ENCODE data around the gene HOXD4. TPM values are rescaled to one million over a fixed set of nuclear protein-coding genes. Genes with fewer than 3 reads are reported as not detected.
A peak's percentile ranks its signal among the peaks of the same experiment; 100 is the strongest.

Gene HOXD4
- total and polyA plus RNA-seq, 11 donors, result 0.10 to 0.96 (median 0.41) TPM; not detected in 2

DNA sequence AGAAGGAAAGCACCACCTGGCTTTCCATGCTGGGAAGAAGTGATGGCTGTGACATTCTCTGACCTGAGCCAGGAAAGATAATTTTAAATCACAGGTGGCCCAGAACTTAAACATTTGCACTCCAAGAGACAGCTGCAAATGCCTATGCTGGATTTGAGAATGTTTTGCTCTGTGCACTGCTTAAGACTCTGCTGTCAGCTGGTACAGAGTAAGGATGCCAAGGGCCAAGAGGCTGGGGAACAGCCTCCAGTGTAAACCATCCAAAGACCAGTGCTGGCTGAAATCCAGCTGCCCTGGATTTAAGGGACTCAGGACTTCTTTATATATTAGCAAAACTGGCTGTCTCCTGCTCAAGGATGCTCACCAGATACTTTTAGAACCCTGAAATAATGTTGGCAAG, 18.0 kb upstream of the HOXD4 start:
- H3K27ac ChIP-seq, result no peak overlapping the region
- no peak for ATAC-seq
- DNase-seq, result no peak
- H3K4me1 ChIP-seq, result peaks cover 0 to 40% (median 10%) of the 10 kb centered on the region in 12 donors
- intact Hi-C loops (cut with DNase I), result loop anchor here in 2 of 10 donors (5.0 to 10.0 kb wide), 2 partner anchors 679 to 681 kb away; no protein-coding TSS in a partner anchor
- TF ChIP-seq POLR2A (IDR thresholded peaks at IDR 0.05) (no peak), CTCF (IDR thresholded peaks at IDR 0.05) (no peak)
- H3K27me3 ChIP-seq, result peaks cover 73 to 99% (median 96%) of the 10 kb centered on the region in 9 donors
- H3K9me3 ChIP-seq, result no peaks in the 10 kb centered on the region
- no peak overlapping the region for H3K4me3 ChIP-seq
- no peaks in the 10 kb centered on the region for H3K36me3 ChIP-seq

DNA sequence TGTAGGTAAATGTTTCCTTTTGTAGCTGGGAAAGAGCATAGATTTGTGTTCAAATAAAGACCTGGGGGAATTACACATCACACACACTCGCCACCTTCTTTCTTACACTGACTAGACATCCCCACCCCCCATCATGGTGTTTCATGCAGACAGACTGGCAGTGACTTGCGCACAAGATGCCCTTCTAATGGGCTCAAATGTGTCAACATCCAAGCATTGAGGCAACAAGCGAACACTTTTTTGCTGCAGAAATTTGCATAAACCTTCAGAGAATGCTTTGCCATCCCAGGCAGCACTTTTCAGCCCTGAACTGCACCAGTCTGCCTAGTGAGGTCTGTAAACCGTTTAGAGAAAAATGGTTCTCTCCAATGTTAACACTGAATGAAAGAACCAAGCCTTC, 17.3 kb upstream of the HOXD4 start:
- no peak for TF ChIP-seq POLR2A (IDR thresholded peaks at IDR 0.05)
- no peak for TF ChIP-seq CTCF (IDR thresholded peaks at IDR 0.05)
- H3K9me3 ChIP-seq, result no peaks in the 10 kb centered on the region
- ATAC-seq (no peak), DNase-seq (no peak)
- H3K4me3 ChIP-seq, result no peak overlapping the region
- peaks cover 0 to 34% (median 10%) of the 10 kb centered on the region in 12 donors for H3K4me1 ChIP-seq
- intact Hi-C loops (cut with DNase I), result loop anchor here in 2 of 10 donors (5.0 to 10.0 kb wide), 2 partner anchors 678 to 681 kb away; no protein-coding TSS in a partner anchor
- peaks cover 71 to 99% (median 96%) of the 10 kb centered on the region in 9 donors for H3K27me3 ChIP-seq
- whole genome bisulfite sequencing, 4 donors, result 20 to 51% (median 41%) methylated on average over 4 of the region's 4 CpGs
- H3K27ac ChIP-seq, result no peak overlapping the region
- H3K36me3 ChIP-seq, result no peaks in the 10 kb centered on the region

DNA sequence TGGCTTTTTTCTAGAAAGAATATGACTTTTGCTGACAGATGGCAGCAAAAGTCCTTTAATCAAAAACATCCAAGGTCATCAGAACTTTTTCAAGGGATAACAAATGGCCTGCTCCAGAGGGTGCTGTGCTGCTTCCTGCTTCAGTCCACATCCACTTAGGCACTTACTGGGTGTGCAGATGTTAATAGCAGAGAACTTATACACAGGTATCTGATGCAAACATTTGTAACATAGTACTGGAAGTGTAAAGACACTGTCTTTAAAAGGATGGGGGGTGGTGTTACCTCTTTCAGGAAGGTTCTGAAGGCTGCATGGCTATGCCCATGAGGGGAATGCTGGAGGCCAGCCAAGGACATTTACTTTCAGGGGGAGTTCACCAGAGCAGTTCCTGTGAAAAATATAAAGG, 16.3 kb upstream of the HOXD4 start:
- intact Hi-C loops (cut with DNase I), result loop anchor here in 2 of 10 donors (5.0 to 10.0 kb wide), 2 partner anchors 680 to 682 kb away; no protein-coding TSS in a partner anchor
- H3K36me3 ChIP-seq, result no peaks in the 10 kb centered on the region
- H3K27me3 ChIP-seq, result peaks cover 71 to 99% (median 98%) of the 10 kb centered on the region in 9 donors
- no peaks in the 10 kb centered on the region for H3K9me3 ChIP-seq
- DNase-seq (no peak), ATAC-seq (no peak)
- H3K4me1 ChIP-seq, result peaks cover 0 to 32% (median 9%) of the 10 kb centered on the region in 12 donors
- TF ChIP-seq POLR2A (IDR thresholded peaks at IDR 0.05), result no peak
- TF ChIP-seq CTCF (IDR thresholded peaks at IDR 0.05), result peak in 1 of 12 donors; percentile 12
- peak overlapping the region in 1 of 12 donors; percentile 81 for H3K27ac ChIP-seq
- no peak overlapping the region for H3K4me3 ChIP-seq

DNA sequence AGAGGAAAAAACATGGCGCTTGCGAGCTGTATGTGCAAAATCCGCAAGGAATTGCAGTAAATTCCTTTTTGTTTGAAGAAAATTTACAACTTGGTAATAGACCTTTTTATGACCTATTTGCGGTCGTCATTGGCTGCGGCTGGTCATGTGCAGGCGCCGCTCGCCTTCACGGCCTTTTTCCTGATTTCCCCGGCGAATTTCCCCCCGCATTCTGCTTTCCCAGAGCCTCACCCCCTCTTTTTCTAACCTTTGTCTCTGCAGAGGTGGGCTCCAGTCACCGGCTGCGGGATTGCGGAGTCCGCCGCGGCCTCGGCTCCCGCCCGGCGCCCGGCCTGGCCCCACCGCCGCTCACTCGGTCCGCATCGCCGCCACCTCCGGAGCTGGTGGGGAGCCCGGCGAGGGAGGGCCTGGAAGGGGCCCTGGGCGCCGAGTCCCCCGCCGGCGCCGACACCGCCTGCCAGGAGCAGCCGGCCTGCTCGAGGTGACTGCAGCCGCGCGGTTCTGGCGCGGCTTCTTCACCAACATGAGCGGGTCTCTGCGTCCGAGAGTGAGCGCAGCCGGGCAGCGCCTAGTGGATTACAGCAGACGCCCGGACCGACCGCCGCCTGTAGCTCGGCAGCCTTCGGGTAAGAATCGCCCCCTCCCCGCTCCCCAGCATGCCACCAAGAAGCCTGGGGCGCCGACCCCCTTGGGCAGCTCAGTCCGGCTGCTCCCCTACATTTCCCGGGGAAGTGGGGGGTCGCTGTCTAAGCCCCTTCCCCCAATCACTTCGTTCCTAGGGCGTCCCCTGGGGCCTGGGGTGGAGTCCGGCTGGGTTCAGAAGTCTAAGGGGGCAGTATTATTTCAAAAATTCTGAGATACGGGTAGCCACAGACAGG, 14.7 kb upstream of the HOXD4 start:
- Histone ChIP-seq H3K27ac (peak overlapping the region in 10 of 12 donors; percentile 6 to 81 (median 66)), H3K36me3 (no peaks in the 10 kb centered on the region), H3K27me3 (peaks cover 60 to 99% (median 90%) of the 10 kb centered on the region in 9 donors), H3K4me3 (peak overlapping the region; percentile 26 to 68 (median 50)), H3K4me1 (peaks cover 0 to 35% (median 16%) of the 10 kb centered on the region in 12 donors), H3K9me3 (no peaks in the 10 kb centered on the region)
- ATAC-seq (peak in 2 of 4 donors; percentile 20 to 24), DNase-seq (no peak)
- TF ChIP-seq POLR2A (IDR thresholded peaks at IDR 0.05), result no peak
- no peak for TF ChIP-seq CTCF (IDR thresholded peaks at IDR 0.05)
- intact Hi-C loops (cut with DNase I), result loop anchor here in 2 of 10 donors (5.0 to 10.0 kb wide), 2 partner anchors 678 to 681 kb away; no protein-coding TSS in a partner anchor
- 2 to 3% (median 3%) methylated on average over 60 to 71 of the region's 71 CpGs for WGBS, 4 donors

All from heart left ventricle (tissue), 16 donors.